Glomerular endothelial cell (primary cell): ENCODE data around the gene KRT75. TPM values are rescaled to one million over a fixed set of nuclear protein-coding genes. Genes with fewer than 3 reads are reported as not detected.

ENCODE experiments used
- DNase-seq: peaks from one replicate; pipeline ENCODE4 v3.0.0-alpha.2; 2011; ENCODE audit warnings: low read depth, low spot score; ENCODE audit errors: extremely low read depth
- total RNA-seq: library from RNA; depleted of rRNA; stranded (reverse); fragments of >200 nt; gene quantifications from 2 replicates; pipeline ENCODE4 v1.2.3, GENCODE V29; 2015

KRT75 gene
- total RNA-seq, 1 donor from 2014 or later = not detected

DNA sequence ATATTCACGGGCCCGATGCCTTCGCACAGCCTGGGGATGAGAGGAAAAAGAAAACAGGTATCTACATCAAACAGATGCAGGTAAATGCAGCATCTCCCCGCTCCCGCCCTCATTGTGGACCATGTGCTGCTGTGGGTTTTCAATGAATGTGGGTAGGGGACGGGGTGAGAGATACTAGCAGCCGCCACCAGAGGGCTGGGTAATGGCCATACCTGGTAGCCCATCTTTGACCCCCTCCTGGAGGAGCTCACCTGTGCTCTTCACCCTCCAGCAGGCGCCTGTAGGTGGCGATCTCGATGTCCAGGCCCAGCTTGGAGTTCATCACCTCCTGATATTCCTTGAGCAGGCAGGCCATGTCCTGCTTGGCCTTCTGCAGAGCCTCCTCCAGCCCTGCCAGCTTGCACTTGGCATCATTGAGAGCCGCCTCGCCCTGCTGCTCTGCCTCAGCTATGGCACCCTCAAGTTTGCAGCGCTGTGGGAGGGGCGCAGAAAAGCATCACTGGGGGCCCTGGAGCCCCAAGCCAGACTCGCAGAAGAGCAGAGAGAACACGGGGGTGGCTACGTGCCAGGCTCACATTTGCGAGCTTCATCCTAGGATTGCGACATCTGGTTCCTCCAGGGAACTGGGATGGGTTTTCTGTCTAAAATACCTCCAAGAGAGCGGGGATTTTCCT lies 38.3 kb downstream of the KRT75 start:
- DNase-seq = no peak

DNA sequence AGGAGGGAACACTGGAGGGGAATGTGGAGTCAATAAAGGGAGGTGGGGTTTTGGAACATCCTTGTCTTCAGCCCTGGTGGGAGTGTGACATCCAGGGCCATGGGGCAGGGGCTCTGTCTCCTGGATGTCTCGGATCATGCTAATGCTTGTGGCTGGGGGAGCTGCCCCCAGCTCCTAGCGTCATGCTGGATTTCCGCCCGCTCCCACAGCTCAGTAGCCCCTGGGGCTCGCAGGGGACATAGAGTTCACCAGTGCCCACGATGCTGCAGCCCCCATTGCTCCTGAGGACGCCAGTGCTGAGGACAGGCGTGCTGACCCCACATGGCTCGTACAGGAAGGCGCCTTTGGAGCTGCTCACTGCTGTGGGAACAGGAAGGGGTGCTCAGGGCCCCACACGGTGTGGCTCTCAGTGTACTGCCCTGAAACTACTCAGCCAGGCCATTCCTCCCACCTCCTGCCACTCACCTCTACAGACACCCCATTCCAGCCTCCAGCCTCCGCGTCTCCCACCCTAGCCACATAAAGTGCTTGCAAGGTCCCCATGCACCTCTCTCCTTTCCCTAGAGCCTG lies 39.2 kb downstream of the KRT75 start:
- DNase-seq = no peak

DNA sequence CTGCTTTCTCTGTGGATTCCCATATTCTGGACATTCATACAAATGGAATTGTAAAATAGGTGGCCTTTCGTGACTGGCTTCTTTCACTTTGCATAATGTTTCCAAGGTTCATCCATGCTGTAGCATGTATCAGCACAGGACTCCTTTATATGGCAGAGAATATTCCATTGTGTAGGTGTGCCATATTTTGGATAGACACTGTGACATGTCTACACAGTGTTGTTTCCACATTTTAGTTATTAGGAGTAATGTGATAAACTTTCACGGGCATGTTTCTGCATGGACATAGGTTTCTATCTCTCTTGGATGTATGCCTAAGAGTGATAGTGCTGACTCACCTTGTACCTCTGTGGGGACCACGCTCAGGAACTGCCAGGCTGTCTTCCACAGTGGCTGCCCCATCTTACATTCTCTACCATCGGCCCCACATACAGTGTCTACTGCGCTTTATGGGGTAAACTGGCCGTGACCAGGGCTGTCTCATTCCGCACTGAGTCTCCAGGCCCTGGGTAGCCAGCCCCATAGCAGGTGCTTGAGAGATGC lies 41.6 kb downstream of the KRT75 start:
- no peak for DNase-seq

DNA sequence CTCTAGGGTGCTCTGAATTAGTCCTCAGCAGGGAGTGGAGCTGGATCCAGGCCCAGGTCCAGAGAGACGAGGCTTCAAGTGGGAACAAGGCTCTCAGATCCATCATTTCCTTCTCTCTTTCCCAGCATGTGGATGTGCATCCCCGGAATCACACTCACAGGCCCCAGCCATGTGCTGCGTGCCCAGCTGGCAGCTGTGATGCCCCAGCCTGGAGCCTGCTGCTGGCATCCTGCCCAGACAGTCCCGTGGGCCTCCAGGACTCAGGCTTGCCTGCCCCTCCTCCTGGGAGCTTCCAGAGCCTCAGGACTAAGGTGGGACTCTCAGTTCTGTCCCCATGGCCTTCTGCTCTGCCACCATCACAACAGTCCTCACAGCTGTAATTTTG lies 42.6 kb downstream of the KRT75 start:
- no peak for DNase-seq

DNA sequence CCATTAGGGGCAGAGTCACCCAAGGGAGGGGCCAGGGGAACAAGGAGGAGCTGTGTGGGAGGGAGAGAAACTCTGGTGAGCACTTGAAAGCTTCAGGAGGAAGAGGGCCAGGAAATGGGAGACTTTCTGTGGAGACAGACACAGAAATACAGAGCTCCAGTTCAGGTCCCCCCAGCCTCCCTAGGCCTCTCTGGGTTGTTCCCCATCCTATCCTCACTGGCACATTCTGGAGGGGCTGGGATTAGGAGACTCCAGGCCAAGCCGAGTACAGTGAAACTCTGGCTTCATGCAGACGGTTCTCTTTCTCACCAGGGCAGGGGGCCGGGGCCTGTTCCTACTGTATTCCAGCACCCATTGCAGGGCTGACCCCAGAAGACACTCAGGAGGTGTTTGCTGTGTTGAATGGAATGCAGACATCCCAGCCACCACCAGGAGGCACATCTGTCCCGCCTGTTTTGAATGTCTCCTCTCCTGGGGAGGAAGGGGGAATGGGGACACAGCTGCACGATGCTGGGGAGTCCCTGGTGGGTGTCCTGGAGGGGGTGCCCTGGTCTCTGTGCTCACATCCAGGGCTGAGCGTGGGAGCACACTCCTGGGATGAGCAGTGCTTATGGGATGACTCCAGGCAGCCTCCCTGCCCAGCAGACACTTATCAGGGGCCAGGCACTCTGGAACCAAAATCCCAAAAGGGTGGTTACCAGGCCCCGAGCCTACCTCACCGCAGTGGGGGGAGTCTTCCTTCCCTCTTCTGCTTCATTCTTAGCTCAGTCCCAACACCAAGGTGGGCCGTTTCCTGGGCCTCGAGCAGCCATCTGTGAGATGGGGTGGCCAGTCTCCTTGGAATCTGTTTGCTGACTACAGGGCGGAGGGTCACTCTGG lies 43.2 kb downstream of the KRT75 start:
- no peak for DNase-seq

DNA sequence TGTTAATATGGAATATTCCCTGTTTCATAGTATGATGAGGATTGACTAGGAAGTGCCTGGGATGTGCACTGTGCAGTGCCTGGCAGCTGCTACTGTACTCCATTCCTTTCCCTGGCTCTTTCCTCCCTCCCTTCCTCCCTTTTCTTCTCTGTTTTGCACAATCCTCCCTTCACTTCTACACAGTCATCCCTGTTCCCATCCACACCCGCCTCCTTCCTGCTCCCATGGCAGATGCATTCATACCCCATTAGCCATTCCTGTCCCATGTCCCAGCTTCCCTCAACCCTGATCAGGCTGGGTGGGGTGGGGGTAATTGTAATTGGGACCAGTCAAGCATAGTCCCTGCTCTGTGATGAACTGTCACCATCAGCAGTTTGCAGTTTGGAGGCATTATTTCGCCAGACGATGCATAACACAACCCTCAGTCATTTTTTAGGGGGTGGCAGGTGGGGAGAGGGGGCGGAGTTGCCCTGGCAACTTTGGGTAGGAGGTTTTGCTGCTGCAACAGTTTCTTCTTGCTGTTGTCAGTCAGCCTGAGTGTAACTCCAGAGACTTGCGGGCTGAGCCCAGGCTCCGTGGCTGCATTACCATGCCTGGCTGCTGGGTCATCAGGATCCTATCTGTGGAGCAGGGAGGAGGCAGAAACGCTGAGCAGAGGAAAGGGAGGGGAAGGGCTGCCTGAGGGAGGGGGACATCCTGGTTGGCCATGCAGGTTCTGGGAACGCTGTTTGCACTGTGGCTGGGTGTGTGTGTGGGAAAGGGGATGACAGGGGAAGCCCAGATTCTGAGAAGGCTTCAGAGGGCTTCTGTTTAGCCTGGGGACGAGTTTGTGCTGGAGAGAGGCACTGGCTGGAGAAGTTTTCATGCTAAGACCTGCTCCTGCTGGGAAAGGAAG lies 44.6 kb downstream of the KRT75 start:
- DNase-seq = no peak

DNA sequence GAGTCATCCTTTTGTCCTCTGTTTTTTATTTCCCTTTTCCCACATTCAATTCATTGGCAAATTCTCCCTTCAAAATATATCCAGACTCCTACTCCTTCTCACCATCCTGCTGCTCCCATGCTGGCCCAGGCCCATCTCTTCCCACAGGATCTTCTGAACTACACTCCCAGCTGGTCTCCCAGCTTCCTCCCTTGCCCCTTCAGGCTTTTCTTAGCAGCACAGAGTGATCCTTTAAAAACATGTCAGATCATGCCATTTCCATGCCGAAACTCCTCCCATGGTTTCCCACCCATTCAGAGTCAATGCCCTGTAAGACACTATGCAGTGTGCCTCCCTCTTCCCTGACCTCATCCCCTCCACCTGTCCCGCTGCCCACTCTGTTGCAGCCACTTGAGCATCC lies 46.3 kb downstream of the KRT75 start:
- no peak for DNase-seq

DNA sequence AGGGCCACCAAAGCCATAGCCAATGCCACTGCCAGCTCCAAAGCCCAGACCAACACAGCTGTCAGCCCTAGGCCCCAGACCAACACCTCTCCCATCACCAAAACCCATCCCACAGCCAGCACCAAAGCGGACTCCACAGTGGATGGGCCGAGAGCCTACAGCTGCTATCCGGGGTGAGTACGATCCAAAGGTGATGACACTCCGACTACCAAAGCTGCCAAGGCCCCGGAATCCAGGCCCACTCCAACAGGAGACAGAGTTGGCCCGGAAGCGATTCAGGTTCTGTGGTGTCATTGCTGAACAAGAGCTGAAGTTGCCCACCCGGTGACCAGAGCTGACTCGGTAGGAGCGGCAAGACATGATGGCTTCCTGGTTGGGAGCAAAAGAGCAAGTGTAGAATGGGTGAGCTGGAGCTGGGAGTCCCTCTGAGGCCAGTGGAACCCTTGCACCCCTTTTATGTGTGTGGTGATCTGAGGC lies 48.9 kb downstream of the KRT75 start, which contains the start of gene KRT84:
TSS of gene KRT84 (minus strand) at position 427 of the 477 bp plus-strand sequence. CDS start at position 360, 67 bp downstream.
- no peak for DNase-seq

DNA sequence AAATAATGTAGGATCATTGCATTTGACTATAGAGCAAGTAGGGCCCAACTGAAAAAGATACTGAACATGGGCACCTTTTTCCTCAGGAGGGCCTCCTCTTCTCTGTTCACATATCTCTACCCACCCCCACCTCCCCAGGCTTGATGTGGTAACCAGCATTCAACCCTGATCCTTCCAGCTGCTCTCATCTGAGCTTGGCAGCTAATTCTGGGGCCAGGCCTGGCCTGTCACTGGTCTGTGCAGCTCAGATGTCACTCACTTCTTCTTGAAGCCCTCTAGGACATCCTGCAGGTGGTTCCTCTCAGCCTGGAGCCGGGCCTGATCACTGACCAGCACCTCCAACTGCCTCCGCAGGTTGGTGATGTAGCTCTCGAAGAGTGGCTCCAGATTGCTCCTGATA lies 50.8 kb downstream of the KRT75 start:
- DNase-seq = no peak

DNA sequence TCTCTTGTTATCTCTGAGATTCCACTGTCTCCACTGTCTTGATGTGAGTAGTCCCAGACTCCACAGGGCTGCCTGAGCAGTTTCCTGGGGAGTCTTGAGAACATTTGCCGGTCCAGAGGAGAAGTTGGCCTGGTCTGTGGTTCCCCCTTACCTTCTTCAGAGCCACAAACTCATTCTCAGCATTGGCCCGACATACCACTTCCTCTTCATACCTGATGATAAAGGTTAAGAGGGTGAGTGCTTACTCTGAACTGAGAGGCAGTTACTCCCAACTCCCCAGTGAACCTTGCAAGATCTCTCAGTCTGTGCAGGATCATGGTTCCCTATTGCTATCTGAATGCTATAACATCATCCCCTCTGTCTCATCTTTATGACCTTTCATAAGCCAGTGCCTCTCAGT lies 51.3 kb downstream of the KRT75 start:
- DNase-seq = no peak

DNA sequence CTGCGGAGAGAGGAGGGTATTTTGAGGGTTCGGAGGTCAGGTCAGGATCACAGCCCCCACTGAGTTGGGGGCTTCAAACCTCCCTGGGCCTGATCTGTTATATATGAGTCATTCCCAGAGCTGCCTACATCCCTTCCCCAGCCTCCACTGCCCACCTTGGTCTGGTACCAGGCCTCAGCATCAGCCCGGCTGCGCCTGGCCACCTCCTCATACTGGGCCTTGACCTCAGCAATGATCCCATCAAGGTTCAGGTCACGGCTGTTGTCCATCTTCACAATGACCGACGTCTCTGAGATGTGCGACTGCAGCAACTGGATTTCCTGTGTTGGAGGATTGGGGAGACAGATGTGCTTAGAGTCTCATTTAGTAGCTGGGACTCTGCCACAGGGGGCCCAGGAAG lies 53.0 kb downstream of the KRT75 start:
- DNase-seq = no peak

DNA sequence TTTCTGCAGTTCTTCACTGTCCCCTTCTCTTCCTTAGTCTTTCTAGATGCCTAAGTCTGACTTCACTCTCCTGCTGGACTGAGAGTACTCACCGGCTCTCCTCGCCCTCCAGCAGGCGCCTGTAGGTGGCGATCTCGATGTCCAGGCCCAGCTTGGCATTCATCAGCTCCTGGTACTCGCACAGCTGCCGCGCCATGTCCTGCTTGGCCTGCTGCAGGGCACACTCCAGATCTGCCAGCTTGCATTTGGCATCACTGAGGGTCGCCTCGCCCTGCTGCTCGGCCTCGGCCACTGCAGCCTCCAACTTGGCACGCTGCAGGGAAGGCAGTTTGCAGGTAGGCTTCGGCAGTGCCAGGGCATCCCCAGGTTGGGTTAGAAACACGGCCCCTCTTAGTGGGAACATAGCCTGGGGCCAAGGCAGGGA lies 53.9 kb downstream of the KRT75 start:
- DNase-seq = no peak

DNA sequence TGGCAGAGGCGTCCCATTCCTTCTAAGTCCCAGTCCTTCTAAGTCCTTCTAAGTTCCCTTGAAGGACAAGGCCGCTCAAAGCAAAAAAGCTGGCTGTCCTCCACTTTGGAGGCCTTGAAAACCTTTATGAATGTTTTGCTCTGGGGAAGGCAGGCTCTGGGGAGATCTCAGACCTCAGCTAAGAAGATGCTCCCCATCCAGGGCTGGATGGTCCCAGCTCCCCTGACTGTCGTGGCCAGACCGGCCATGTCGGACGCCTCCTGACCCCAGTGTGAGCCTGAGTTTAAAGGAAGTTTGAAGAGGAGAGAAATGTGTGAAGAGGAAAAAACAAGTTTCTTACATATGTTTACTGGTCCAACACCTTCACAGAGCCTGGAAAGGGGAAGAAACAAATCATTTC lies 54.6 kb downstream of the KRT75 start:
- DNase-seq = no peak

DNA sequence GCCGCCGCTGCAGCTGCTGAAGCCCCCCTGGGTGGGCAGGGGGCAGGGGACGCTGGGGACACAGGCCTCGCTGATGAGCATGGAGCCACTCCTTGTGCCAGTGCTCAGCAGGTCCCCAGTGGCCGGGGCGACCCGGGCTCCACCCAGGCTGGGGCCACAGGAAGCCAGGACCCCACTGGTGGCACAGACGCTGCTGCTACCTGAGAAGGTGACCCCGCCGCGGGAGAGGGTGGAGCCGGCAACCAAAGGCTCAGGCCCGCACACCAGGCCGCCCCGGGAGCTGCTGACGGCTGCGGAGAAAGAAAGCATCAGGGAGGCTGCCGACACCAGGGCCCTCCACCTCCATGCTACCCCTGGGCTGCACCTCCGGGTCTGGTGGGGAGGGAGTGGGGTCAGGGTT lies 56.1 kb downstream of the KRT75 start:
- no peak for DNase-seq

DNA sequence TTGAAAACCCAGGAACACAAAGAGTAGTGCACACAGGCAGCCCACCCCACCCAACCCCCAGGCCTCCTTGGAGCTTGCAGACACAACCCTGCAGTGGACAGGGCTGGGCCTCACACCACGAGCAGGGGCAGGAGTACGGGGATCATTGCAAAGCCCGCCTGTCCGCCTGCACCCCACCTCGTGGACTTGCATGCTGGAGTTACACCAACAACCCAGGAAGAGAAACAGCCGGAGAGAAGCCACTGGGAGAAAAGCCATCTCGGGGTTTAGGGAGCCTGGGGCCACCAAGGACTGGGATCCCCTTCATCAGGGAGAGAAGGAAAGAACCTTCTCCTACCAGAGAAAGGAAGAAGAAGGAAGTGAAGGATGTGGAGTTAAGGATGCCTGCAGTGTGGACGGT lies 56.9 kb downstream of the KRT75 start:
- DNase-seq = no peak

Other genes with a start within 250 kb of the KRT75 start
- gene KRT80, start 242.4 kb downstream of the KRT75 start, total RNA-seq = 1.5 and 1.6 TPM in 2 replicates
- gene KRT7, start 201.1 kb downstream of the KRT75 start, total RNA-seq = 92.6 and 240 TPM in 2 replicates
- gene KRT86, start 159.7 kb downstream of the KRT75 start, total RNA-seq = not detected in 2 replicates
- gene KRT81, start 142.8 kb downstream of the KRT75 start, total RNA-seq = not detected in 2 replicates
- gene KRT83, start 113.0 kb downstream of the KRT75 start, total RNA-seq = not detected in 2 replicates
- not detected in 2 replicates for gene KRT85, start 66.9 kb downstream of the KRT75 start, total RNA-seq
- not detected in 2 replicates for gene KRT84, start 48.7 kb downstream of the KRT75 start, total RNA-seq
- not detected in 2 replicates for gene KRT82, start 28.0 kb downstream of the KRT75 start, total RNA-seq
- gene KRT6B, start 17.8 kb upstream of the KRT75 start, total RNA-seq = not detected in 2 replicates
- gene KRT6C, start 39.4 kb upstream of the KRT75 start, total RNA-seq = not detected in 2 replicates
- gene KRT6A, start 58.9 kb upstream of the KRT75 start, total RNA-seq = not detected in 2 replicates
- gene KRT5, start 86.0 kb upstream of the KRT75 start, total RNA-seq = not detected in 2 replicates
- not detected in 2 replicates for gene KRT71, start 118.8 kb upstream of the KRT75 start, total RNA-seq
- not detected in 2 replicates for gene KRT74, start 139.5 kb upstream of the KRT75 start, total RNA-seq
- gene KRT72, start 167.1 kb upstream of the KRT75 start, total RNA-seq = not detected in 2 replicates
- not detected in 2 replicates for gene KRT73, start 184.2 kb upstream of the KRT75 start, total RNA-seq
- not detected in 2 replicates for gene KRT2, start 217.8 kb upstream of the KRT75 start, total RNA-seq
- not detected in 2 replicates for gene KRT1, start 246.0 kb upstream of the KRT75 start, total RNA-seq